Embryonic facial prominence (tissue), 1 donor: ENCODE data around the gene PPP2R1B.

Experiments
- DNase-seq: peaks from one replicate; pipeline ENCODE4 v3.0.0-alpha.2; 2016; ENCODE audit errors: extremely low spot score

Gene PPP2R1B

DNA sequence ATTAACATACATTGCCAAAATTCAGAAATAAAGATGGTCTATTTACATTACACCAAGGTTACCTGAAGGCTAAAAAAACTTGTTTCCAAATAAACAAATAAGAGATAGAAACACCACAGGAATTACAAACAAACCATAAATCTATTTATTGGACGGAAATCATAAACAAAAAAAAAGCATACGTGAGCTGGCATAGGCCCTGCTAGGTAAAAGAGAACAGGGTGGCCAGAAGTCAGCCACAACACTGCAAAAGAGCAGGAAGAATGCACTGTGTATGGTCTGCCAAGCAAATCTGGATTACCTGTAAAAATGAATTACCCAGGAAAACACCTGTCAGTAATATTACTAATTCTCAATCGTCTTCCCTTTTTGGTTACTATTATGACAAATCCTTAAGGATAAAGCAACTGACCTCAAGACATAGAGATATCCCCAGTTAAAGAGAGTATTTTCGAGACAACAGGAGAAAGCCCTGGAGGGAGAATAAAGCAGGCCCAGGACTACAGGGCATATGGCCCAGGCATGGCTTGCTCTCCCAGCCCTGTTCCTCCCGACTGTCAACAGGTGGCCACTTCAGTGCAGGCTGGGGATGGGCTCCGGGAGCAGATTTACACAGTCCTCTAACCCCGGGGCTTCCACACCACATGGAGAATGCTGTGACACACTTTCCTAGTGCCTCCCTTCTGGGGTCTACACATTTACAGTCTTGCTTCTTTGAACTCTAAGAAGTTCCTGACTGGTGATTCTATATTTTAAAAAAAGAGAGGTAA is 18.0 kb downstream of the PPP2R1B start:
- no peak for DNase-seq

DNA sequence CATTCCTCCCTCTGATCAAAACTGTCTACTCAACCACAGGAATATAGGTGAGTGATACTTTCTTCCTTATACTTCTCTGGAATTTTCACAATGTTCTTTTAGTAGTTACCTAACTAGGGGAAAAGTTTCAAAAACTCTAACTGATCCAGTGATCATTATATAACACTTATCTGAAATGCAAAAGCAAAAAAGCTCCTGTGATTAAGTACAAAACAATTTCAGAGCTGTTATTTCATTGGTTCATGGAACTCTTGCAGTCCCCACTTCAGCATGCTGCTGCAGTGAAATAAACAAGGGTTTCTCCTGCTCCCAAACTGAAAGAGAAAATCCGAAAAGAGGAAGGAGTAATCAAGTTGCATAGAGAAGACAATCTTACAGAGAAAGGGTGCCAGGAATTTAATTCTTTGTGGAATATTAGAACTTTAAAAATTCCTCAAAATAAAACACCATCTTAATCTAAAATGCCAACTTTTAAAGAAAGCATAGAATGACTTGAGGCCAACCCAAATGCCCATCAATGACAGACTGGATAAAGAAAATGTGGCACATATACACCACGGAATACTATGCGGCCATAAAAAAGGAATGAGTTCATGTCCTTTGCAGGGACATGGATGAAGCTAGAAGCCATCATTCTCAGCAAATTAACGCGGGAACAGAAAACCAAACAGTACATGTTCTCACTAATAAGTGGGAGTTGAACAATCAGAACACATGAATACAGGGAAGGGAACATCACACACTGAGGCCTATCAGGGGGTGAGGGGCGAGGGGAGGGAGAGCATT is 20.3 kb downstream of the PPP2R1B start:
- no peak for DNase-seq

DNA sequence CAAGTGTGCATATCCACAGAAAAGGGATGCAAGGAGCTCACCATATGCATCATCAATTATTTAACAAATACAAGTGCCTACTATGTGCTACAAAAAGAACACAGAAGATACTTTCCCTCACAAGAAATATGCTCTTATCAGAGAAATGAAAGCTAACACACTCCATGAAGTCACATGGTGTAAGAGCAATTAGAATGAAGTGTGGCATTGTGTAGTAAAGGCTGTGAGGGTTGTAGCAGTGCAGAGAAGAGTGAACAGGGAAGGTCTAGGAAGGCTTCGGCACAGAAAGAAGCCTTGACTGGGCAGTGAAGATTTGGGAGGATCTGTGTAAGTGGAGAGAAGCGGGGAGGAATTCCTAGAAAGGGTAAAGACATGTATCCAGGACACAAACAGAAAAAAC is 22.5 kb downstream of the PPP2R1B start:
- DNase-seq, result no peak

DNA sequence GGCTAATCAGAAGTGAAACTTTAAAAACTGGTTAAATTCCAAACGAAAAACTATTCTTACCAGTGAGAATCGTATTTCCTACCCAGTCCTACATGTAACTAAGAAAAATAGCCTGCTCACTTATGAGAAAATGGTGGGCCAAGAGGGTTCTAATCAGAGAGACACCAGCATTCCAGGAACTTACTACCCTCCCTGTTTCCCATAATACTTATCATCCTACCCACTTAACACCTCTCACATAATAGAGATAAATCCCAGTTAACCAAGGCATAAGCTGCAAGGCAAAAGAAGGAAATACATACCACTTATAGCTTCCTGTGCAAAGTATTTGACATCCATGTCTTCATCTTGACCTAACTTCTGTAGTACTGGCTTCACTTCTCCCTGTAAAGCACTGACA is 24.4 kb downstream of the PPP2R1B start:
- DNase-seq, result no peak

DNA sequence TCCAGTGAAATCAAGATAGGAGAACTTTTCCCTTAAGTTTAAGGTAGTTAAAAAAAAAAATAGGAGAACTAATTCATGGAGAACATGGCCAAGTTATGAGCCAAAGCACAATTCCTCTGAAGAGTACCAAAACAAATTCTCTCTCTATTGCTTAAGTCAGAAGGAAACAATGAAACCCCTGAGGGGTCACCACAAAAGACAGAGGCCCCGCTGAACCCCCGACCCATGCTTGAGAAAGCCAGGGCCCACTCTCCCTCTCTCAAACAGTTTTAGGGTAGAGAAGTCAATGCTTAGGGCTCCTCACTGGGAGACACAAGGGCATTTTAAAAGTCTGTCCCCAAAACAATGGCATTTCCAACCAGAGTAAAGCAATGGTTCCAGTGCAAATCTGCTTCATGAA is 26.9 kb downstream of the PPP2R1B start:
- no peak for DNase-seq

DNA sequence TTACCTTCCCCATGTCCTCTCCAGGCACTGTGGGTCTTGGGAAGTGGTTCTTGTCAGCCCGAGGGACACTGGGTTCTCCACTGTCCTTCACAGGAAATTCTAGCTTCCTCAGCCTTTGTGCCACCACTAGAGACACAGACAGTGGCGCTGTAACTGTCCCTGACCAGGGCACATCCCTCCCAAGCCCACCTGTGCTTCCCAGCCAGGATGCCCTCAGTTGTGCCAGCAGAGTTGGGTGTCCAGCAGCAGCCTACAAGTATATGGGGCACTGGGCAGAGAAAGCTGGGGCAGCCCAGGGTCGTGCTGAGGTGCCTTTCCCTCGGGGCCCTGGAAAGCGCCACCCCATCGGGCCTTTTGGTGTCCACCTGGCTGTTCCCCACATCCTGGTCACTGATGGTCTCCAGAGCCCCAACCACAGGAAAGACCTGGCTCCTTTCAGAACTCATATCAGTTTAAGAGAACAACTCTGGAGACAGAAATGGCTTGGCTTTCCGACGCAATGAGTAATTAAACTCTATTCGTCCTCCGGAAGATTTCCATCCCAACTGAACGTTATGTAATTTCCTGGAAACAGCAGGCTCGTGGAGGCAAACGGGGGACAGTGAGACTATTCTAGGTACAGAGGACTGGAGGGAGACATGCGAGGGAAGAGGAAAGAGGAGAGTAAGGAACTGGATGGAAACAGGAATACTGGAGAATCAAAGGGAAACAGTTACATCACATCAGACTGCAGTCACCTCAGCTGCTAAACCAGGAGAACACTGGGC is 28.6 kb downstream of the PPP2R1B start:
- peak; percentile 20 for DNase-seq

DNA sequence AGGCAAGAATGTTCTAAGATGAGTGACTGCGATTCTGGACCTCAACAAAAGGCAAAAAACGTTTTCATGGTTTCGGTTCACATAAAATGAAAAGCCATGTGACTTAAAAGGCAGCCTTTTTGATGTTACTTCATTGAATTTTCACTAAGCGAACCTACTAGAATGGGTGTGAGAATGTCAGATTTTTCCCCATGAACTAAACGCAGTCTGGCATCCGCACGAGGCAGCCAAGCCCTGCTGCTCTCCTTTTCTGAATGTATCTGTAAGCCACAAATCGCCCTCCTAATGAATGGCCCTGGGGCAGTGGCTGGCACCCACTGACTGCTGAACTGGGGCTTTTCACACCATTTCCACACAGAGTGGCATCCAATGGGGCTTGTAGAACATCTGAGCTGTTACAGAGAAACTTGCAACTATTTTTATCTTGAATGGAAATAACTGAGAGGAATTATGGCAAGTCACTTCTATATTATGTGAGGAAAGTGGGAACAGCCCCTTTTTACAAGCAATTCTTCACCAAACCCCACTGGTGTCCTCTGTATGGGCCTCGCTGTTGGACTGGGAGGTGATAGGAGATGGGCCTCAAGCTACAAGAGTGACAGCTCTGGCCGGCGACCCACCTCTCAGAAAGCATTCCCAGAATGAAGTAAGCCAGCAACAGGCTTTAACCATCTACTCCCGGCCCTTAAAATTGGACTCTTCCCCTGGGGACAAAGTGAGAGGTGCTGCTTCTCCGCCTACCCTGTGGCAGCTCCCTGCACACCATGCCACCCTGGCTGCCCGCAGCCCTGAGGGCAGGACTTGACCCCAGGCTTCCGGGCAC is 29.4 kb downstream of the PPP2R1B start:
- DNase-seq, result no peak

DNA sequence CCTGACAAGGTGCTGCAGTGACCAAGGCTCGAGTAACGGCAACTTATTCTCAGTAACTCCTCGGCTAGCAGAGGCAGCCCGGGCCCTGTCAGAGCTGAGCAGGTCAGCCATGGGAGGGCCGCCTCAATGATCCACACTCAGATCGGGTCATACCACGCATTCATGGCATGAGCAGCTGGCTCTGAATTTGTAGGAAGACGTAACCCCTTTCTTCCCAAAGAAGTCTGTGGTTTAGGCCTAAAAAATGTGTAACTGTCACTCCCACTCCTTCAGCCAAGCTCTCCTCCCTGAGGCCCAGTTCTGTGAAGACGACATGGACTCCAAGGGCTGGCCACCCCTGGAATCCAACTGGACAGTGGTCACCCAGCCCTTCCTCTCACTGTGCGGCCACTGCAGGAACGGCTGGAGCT is 30.0 kb downstream of the PPP2R1B start:
- no peak for DNase-seq

DNA sequence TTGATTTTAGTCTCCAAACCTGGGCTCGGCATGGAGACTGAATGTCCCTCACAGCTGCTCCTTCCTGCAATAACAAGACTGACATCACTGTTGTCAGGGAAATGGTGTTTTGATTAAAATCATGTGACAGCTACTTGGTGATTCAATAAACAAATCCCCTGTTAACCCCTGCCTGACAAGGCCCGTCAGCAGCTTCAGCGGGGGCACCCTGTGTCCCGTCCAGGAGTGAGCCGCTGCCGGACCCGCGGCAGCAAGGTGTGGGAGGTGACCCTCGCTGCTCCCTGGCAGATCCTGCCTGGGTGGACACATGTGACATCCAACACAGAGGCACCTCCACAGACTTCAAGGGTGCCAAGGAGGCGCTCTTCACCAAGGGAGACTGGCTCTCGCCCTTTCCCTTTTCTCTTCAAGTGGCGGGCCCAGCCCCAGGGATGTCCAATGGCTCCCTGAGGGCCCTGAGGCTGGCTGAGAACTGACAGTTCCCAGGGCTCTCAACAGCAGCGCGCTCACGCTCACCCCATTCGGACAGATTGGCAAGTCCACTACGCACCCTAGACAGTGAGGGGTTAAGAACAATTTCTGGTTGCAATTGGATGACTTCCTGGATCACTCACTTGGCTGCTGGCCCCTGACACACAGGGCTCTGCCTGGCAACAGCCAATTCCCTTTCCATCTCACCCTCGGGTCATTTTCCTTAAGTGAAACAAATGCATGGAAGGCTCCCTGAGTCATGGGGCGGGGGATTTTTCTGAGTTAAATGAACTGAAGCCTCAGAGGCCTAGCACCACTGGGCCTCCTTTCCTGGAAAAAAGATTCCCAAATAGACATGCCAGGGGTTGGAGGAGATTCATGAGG is 30.7 kb downstream of the PPP2R1B start:
- DNase-seq, result peak; percentile 85

DNA sequence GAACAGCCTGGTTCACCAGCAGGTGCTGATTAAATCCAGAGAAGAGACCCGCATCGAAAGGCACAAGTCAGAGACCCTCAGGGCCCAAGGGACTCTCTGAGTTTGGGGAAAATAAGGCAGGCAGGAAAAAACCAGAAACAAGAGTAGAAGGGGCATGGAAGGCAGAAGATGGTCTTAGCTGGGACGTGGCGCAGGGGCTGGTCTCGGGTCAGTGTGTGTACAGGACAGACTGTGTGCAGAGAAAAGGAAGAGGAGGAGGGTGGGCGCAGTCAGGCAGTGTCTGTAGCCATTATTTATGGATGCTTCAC is 31.3 kb downstream of the PPP2R1B start:
- no peak for DNase-seq

DNA sequence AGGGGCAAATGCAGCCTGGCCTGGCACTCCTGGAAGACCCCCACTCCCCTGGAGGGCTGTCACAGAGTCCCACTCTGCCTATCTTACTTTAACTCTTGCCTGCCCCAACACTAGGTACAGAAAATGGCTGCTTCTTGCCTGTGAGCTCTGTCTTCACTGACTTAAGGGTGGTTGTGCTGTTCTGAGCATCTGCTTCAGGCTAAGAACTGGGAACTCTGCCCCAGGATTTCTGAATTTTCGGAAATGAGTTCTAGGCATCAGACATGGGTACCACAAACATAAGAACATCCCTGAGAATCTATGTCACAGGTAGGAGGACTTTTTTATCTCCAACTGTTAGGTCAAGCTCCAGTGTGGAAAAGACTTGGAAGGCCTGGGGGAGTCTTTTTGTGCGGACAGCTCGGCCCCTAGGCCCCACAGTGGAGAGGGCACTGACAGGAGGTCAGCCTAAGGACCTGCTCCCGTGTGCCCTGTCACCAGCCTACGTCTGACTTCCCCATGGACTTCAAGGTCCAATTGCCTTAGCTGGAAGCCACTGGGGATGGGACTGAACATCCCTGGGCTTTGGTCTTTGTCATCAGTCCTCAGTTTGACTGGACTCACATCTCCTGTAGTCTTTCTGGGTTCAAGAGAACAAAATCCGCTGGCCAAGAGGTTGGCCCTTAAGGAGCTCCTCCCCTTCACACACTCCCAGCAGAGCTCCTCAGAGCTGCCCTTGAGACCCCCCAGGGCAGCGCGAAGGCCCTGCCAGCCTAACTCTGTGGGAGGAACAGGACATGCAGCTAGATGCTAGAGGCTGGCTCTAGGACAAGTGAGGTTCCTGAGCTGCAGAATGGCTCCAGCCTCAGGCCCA is 31.9 kb downstream of the PPP2R1B start:
- no peak for DNase-seq

DNA sequence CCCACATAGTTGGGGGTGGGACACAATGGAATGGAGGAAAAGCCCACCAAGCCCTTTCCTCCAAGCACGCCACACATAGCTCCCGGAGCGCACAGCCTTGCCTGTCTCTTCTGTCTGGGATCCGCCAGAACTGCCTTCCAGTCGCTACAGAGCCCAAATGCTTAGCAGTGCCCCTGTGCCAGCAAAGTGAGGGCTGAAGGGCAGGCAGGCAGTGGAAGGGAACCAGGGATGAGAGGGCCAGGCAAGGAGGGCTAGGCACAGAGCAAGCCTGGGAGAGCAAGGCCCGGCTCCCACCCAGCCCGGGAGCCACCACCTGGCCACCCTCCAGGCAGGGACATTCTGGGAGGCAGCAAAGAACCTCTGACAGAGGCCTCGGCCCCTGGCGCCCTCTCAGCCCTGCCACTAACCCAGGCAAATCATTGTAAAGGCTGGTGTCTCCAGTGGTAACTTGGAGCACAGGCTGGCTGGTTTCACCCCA is 32.5 kb downstream of the PPP2R1B start:
- DNase-seq, result no peak

DNA sequence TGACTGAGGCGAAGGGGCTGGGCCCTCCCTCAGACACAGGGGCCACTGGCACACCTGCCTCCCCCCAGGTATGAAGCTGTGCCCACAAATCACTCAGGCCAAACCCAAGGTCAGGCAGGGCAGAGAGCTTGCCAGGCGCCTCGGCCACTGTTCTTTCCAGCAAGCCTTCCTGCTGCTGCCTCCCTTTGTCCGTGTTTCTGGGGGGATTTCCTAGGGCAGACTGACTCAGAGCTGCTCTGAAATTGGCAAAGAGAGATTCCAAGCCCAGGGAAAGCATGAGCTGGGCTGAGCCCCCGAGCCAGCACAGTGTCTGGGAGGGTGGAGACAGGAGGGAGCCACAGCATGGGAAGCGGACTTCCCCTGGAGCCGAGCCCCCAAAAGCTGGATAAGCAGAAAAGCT is 33.2 kb downstream of the PPP2R1B start:
- no peak for DNase-seq

DNA sequence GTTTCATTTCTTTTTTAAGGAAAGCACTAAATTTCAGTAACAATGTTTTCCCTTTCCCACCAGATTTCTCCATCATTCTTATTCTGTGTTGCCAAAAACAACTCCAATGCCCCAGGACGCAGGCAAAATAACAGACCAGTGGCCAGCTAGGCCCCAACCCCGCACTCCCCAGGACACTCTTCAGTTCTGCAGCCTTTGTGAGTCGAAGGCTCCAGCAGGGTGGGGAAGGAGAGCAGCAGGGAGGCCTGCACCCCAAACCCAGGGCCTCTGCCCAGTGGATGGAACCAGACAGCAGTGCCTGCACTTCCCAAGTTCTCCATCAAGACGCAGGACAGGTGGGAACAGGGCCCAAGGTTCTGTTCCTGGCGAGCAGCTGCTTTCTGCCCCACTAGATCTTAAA is 34.4 kb downstream of the PPP2R1B start:
- DNase-seq, result no peak

DNA sequence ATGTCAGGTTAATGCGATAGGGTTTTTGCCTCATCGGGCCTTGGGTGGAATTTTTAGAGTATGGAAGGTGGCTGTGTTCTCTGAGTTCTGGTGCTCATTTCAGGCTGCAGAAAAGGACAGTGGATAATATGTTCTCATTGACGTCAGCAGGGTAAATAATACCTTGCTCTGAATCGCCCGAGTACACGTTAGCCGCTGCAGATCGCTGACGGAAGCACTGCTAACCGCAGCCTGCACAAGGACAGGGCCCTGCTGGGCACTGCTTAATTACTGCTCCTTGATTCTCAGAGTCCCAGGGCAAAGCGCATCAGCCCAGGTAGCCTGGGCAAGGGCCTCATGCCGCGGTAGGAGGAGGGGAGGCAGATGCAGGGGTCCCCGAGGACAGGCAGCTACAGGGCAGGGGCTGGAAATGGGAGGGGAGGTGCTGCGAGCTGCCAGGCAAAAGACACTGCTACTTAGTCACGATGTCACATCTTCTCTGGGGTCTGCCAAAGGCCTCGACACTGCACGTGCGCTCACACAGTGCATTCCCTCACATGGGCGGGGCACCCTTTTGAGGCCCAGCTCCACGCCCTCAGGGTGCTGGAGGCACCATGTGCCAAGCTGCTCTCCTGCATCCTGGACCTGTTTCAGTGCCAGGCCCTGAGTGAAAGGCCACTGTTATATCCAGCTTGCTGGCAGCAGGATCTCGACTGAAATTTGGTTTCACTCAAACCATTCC is 35.2 kb downstream of the PPP2R1B start:
- DNase-seq, result no peak

DNA sequence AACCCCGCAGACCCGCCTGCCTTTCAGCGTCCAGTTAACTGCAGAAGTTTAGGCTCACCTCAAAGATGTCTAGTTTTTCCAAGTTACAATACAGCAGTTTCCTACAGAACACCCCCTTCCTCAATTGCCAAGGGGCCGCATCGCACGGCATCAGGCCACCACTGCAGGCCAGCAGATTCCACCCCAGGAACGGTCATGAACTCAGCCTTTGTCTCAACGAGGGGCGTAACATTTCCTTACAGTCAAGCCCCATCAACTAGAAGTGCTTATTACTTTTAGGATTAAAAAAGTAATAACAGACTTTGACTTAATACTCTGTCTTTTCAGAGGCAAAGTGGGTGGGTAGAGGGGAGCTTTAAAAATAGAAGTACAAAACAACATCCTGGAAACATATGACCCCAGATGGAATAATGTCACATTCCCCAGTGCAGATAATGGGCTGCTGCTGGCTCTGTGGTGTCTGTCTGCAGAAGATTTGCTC is 36.3 kb downstream of the PPP2R1B start:
- DNase-seq, result no peak

DNA sequence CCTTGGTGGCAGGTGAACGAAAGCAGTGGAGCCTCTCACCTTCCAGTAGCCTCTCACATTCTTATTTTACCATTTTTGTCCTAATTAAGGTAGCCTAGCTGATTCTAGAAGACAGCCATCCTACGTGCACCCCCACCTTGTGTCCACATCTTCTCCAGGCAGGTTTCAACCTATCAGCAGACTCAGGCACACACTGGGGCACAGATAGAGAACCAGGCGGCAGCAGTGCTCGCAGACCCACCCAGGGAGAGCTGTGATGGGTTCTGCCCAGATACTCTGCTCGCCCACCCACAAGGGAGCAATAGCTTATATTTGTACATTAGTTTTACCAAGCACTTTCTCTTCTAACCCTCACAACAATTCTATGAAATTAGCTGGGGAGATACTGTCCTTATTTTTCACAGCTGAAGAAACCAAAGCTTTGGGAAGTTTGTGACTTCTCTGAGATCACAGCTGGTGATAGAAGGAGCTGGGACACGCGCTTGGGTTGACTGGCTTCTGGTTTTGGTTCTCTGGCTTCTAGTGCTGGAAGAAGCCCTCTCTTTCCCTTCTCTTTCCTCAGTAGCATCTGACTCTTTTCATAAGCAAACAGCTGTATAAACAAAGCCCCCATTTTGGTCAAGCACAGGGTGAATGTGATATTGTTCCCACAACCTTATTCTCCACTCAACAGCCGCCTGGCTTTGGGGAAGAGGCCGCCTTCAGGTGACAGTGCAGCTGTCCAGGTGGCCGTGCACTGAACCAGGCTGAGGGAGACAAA is 36.9 kb downstream of the PPP2R1B start:
- no peak for DNase-seq

DNA sequence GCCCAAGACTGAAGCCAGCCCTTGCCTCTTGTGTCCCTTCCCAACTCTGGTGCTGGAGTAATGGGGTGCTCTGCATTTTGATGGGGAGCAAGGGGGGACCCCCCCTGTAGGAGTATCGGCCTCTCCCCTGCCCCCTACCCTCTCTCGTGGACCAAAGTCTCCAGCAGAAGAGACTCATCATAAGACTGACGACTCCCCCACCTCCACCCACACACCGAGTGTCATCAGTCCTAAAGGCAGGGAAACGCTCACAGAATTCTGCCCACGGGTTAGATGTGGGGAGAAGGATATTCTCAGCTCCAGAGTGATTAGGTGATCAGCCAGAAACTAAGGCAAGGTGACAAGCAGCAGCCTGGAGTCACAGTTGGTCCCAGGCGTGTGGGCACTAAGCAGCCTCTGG is 38.8 kb downstream of the PPP2R1B start:
- DNase-seq, result no peak
